HK-2 (cell line): ENCODE data around the gene C9orf152.
"Not testable (repeated sequence)": the region's sequence is repeated elsewhere in the genome, so short reads cannot be mapped to it uniquely, and the experiment has no call there.

ENCODE experiments used
- DNase-seq: peaks from one replicate; pipeline ENCODE4 v3.0.0-alpha.2; 2018; ENCODE audit not compliant: unreplicated experiment

Gene C9orf152

GRCh38 chr9:110214586-110215355, 6.8 kb upstream of the C9orf152 start:
- DNase-seq = no peak

GRCh38 chr9:110214090-110214489, 6.1 kb upstream of the C9orf152 start:
- no peak for DNase-seq

GRCh38 chr9:110213413-110214044, 5.6 kb upstream of the C9orf152 start:
- no peak for DNase-seq

- no peak for DNase-seq
These were observed 803 bp downstream of the C9orf152 start for GRCh38 chr9:110207071-110207641.

- DNase-seq = no peak
These were observed 1.6 kb downstream of the C9orf152 start for GRCh38 chr9:110206389-110206788.

- not testable (repeated sequence) for DNase-seq
These were observed 2.3 kb downstream of the C9orf152 start for GRCh38 chr9:110205612-110206011.

- DNase-seq = no peak
These were observed 5.7 kb downstream of the C9orf152 start for GRCh38 chr9:110202232-110202631.

- DNase-seq = no peak
These were observed 8.3 kb downstream of the C9orf152 start for GRCh38 chr9:110199643-110200042.

- DNase-seq = no peak
These were observed 9.6 kb downstream of the C9orf152 start for GRCh38 chr9:110198357-110198756.

GRCh38 chr9:110197330-110198187, 10.4 kb downstream of the C9orf152 start:
- DNase-seq = no peak

GRCh38 chr9:110196084-110196499, 11.9 kb downstream of the C9orf152 start:
- DNase-seq = not testable (repeated sequence)

GRCh38 chr9:110192531-110193261, 15.3 kb downstream of the C9orf152 start:
- DNase-seq = no peak

- no peak for DNase-seq
These were observed 16.3 kb downstream of the C9orf152 start for GRCh38 chr9:110191615-110192014.

- no peak for DNase-seq
These were observed 18.2 kb downstream of the C9orf152 start for GRCh38 chr9:110189559-110190320.

- no peak for DNase-seq
These were observed 19.0 kb downstream of the C9orf152 start for GRCh38 chr9:110188991-110189390.

GRCh38 chr9:110188101-110188500, 19.9 kb downstream of the C9orf152 start:
- no peak for DNase-seq

- DNase-seq = no peak
These were observed 20.8 kb downstream of the C9orf152 start for GRCh38 chr9:110187126-110187525.

- DNase-seq = no peak
These were observed 21.7 kb downstream of the C9orf152 start for GRCh38 chr9:110186254-110186653.

GRCh38 chr9:110185806-110186205, 22.2 kb downstream of the C9orf152 start:
- no peak for DNase-seq
